CD1c-positive myeloid dendritic cell (primary cell): ENCODE measurements around the gene RAB21.
"Not testable (repeated sequence)": the region's sequence is repeated elsewhere in the genome, so short reads cannot be mapped to it uniquely, and the experiment has no call there.

Experiments used
- DNase-seq: peaks from one replicate; pipeline ENCODE4 v3.0.0-alpha.2; 2016; ENCODE audit errors: extremely low spot score

RAB21 gene

DNA sequence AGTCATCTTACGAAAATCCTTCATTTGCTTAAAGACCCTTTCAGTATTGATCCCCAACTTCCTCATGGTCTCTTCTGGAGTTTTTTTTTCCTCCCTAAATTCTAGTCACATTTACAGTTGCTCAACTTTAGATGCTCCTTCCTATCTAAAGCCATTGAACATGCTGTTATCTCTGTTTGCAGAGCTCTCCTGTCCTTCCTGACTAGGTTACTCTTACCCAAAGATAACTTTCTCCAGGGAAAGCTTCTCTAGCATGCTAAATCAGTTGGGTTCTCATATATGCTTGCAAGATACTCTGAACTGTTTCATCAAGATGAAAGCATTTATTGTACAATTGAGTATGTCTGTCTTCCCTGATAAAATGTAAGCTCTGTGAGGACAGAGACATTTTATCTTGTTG is 1.8 kb upstream of the RAB21 start:
- no peak for DNase-seq

DNA sequence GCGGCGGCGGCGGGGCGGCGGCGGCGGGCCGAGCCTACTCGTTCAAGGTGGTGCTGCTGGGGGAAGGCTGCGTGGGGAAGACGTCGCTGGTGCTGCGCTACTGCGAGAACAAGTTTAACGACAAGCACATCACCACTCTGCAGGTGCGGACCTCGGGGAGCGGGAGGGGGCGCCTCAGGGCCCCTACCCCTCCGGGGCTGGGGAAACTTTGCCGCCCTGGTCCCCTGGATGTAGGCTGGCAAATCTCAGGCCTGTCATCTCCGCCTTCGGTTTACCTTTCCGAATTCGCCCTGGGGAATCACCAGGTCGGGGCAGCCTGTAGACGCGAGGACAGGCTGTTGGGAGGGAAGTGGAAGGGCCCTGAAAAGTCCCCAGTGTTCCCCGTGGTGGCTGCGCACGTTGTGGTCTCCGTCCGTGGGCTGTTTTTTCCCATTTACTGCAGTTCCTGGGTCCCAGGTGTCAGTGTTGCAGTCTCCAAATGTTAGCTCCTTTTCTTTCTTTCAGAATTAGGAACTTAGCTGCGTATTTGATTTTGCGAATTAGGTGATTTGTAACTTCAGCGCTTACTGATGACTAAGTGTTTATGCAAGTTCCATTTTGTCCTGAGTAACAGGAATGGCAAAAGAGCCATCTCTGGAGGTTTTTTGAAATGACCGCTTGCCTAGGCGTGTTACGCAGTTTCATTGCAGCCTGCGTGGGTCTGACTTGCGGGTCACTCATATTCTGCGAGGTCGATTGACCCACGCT is 656 bp downstream of the RAB21 start:
- peak; percentile 85 for DNase-seq

DNA sequence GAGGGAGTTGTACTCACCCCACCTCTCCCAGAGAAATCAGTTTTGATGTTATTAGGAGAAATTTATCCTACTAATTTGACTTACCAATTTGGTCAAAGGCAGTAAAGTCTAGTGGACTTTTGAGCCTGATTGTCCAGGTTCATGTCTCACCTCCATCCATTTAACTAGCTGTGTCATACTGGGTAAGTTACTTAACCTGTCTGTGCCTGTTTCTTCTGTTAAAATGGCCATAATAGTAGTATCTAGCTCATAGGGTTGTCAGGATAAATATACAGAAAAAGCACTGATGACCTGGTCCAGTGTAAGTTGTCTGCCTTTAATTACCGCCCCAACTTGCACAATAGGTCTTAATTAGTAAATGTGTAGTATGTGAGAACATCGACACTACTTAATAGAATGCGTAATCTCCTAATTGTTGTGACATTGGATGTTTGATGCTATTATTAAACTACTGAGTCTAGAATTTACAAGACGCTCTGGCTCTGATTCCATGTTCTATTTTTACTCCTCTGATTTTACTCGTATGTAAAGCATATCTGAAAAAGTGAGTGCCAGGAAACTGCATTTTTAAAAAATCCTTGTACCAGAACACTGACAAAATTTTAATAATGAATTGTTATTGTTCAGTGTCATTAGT is 1.5 kb downstream of the RAB21 start:
- no peak for DNase-seq

DNA sequence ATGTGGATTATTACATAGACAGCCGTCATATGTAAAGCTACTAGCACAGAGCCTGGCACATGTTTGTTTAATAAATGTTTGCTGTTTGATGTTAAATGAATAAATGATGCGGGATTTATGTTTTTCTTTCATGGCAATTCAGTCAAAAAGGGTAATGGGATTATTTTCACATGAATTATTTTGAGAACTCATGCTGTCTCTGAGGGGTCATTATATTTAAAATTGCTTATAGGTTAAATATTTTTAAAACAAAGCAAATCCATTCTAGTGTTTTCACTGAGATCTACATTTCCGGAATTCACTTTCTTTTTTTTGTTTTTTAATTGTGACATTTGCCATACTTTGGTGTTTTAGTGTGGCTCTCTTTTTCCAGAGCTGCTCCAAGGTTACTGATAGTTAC is 5.3 kb downstream of the RAB21 start:
- DNase-seq, result no peak

DNA sequence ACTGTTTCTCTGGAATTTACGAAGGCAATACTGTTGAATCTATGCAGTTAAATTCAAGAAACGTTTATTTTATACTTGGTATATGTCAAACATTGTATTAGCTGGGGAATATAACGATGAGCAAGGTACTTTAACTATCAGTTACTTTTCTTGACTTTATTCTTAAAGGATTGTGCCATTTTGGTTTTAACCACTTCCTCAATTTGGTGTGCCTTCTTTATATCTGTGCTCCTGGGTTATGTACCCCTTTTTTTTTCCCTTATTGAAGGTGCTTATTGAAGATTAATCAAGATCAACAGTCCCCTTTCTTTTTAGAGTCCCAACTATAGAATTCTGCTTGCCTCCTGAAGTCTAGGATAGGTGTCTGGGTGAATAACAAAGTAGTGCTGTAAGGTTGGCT is 5.8 kb downstream of the RAB21 start:
- DNase-seq, result no peak

DNA sequence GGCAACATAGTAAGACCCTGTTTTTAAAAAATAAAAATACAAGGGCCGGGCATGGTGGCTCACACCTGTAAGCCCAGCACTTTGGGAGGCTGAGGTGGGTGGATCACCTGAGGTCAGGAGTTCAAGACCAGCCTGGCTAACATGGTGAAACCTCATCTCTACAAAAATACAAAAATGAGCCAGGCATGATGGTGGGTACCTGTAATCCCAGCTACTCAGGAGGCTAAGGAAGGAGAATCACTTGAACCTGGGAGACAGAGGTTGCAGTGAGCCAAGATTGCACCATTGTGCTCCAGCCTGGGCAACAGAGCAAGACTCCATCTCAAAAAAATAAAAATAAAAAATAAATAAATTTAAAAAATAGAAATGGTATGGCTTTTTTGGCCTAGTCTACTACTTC is 6.7 kb downstream of the RAB21 start:
- DNase-seq, result not testable (repeated sequence)

DNA sequence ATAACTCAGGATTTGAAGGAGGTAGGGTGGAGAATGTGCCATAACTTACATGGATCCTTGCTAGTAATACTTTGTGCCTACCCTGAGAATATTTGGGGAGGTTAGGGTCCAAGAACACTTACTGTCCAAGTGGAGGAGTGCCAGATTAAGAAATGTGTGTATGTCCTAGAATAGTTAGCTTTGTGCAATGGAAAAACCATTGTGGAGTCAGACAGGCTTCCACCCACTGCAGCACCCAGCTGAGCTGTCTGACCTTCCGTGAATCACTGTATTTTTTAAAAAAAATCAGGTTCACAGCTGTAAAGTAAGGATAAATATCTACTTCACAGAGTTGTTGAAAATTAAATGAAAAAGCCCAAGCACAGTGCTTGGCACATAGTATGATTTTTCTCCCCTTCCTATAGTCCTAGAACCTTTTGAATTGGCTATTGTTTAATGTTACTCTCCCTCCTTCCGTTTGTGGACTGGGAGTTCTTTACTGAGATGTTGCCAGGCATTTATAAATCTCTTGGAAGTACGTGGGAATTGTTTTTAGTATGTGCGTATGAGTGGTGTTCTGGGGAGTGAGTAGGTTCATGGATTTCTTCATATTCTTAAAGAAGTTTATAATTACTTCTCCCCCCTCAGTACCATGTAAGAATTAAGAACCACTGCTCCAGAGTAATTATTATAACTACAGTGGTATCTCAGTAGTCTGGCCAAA is 9.2 kb downstream of the RAB21 start:
- no peak for DNase-seq

DNA sequence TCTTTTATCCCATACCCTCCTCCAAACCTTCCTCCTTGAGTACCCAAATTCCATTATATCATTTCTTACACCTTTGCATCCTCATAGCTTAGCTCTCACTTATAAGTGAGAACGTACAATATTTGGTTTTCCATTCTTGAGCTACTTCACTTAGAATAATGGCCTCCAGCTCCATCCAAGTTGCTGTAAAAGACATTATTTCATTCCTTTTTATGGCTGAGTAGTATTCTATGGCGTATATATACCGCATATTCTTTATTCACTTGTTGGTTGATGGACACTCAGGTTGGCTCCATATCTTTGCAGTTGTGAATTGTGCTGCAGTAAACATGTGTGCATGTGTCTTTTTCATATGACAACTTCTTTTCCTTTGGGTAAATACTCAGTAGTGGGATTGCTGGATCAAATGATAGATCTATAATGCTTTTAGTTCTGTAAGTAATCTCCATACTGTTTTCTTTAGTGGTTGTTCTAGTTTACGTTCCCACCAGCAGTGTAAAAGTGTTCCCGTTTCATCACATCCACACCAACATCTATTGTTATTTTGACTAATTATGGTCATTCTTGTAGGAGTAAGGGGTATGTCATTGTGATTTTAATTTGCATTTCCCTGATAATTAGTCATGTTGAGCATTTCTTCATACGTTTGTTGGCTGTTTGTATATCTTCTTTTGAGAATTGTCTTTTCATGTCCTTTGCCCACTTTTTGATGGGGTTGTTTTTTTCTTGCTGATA is 10.1 kb downstream of the RAB21 start:
- DNase-seq, result no peak

DNA sequence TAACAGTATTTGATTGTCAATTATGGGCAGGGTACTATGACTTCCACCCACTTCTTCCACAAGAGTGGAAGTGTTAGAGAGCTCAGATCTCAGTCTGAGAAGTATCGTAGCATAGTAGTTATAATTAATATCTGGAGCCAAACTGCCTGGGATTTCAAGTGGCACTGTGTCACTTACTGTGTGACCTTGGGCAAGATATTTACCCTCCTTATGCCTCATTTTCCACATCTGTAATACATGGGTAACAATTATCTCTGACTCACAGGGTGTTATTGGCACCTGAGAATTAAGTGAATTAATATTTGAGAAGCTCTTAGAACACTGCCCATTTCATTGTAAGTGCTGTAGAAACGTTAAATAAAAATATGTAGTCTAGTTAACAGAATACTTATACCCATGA is 11.5 kb downstream of the RAB21 start:
- DNase-seq, result no peak

DNA sequence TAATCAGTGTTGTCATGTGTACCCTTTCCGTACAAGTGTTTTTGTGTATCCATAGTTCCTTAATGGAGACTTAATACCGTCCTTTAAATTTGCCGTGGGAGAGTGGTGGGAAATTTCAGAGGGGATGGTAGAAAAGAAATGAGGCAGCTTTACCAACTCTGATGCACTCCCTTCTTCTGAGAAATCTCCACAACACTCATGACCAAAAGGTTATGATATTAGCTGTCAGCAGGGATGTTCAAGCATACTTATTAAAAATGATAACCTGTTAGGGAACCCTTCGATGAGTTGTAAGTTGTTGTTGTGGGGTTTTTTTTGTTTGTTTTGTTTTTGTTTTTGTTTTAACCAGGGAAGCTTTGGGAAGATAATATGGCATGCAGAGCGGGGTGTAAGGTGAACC is 12.5 kb downstream of the RAB21 start:
- DNase-seq, result no peak

DNA sequence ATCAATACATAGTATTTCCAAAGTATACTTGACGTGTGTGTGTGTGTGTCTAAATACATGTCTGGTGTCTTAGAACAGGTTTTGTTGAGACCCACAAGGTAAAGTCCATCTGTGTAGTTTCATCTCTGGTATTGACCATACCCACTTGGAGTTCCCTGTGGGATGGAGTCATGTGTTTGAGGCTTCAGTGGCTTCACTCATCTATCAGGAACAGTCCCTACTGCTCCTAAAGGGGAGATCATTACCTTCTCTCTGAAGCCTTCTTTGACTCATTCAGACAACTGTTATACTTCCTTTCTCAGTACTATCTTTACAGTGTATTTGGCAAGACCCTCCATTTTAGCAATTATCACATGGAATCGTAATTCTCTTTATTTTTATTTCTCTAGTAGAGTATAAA is 14.2 kb downstream of the RAB21 start:
- DNase-seq, result no peak

DNA sequence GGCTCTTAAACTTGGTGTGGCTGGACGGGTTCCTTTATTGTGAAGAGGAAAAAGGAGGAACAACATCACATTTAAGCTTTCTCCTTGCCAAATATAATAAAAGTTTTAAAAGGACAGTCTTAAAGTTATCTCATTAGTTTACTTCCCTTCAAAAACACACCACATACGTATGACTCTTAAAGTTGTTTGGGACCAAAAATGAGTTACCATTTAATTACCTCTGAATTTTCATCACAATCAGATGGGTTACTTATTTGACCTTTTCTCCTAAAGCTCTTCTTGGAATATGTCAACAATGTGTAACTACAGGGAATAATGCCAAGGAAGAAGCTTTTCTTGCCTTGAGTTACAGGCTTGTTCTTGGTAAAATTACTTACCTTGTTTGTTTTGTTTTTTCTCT is 16.4 kb downstream of the RAB21 start:
- no peak for DNase-seq

DNA sequence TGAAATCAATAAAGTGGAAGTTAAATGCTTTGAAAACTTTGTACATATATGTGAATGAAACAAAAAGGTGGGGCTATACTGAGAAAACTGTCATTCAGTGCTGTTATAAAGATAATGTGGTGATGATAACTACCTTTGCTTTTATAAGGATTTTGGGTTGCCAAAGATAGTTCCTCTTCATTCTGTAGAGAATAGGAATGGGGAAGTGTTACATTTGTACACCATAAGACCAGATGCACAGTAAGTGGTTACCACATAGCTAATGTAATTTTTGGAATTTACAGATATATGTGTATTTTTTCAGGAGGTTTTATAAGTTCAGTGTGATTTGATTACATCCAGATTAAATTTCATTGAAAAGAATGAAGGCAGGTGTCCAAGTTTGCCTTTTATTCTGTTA is 18.1 kb downstream of the RAB21 start:
- DNase-seq, result peak; percentile 39

DNA sequence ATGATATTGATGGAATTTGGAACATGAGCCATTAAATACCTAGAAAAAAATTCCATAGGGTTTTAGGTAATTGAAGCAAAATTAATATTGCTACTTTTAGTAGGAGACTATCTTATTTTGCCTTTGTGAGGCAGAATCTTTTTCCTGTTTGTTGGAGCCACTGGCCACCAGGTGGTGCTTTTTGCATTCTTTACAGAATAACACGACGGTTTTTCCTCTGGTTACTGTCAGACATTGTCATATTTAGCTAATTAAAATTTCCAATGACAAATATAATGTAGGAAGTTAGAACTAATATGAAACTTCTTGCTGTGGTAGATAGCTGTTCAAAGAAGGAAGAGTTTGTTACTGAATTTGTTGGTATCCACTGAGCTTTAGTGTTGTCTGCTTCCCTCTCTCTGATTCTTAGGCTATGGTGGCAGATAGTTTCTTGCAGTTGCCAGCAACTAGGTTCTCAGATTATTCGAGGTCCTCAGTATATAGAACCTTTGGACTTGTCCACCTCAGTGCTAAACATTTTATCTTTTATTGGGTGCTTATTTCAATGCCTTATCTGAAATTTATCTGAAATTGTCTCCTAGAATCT is 25.7 kb downstream of the RAB21 start:
- DNase-seq, result peak; percentile 67

DNA sequence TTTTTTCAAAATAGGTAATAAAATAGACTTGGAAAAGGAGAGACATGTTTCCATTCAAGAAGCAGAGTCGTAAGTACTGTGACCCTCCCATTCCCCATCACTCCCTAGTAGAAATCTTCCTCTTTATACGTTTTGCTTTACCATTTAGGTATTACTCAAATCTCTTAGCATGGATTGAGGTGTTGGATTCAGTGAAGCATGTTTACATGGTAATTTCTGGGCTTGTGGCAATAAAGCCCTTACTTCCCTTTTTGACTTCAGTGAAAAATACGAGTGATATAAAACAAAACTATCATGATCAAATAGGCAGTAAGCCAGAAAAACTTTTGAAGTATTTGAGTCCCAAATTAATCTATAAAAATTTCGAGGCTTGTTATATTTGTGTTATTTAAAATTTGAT is 27.4 kb downstream of the RAB21 start:
- peak; percentile 54 for DNase-seq

DNA sequence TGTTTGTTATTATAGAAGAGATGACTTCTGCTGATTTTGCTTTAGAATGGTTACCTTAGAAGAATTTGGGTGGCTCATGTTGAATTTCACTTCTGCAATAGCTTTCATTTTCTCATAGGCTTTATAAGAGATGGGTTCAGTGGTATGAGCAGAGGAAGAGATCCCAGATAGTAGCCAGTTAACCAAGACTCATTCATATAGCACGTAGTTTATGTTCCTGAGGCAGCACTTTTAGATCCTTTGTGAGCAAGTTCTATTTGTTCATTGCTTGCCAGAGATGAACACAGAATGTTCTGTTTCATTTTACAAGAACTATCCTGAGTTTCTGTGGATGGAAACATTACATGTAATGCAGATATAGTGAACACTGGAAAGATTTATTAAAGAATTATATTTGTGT is 32.2 kb downstream of the RAB21 start:
- DNase-seq, result peak; percentile 10

DNA sequence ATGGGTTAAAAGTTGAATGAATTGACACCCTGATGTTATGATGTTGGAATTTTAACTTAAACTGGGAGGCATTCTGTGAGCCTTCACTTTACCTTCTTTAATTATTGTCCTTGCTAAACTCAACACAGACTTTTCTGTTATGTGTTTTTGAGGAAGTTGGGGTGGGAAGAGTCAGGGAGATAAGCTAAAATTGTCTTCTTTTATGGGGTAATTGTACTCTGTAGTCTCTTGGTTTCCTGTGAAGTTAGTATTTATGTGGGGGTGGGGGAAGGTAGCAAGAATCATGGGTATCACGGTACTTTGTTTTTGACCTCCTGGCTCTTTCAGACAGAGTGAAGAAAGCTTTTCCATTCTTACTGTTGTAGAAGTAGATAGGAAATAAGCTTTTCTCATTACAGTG is 32.9 kb downstream of the RAB21 start:
- peak; percentile 30 for DNase-seq

DNA sequence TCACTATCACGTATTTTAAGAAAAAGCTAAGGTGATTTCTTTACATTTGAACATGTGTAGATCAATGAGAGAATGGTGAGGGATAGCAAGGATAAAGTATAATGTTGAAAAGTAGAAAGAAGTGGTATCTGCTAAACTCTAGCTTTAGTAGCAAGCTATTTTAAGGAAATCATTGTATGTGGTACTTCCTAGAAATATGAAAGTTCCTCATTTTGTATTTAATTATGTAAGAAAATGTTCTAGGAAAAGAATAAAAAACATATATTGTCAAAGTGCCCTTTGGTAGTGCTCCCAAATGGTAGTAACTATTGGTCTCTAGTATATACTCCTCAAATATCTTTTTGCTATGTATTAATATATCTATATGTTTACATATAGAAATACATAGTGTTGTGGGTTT is 35.7 kb downstream of the RAB21 start:
- DNase-seq, result peak; percentile 48

DNA sequence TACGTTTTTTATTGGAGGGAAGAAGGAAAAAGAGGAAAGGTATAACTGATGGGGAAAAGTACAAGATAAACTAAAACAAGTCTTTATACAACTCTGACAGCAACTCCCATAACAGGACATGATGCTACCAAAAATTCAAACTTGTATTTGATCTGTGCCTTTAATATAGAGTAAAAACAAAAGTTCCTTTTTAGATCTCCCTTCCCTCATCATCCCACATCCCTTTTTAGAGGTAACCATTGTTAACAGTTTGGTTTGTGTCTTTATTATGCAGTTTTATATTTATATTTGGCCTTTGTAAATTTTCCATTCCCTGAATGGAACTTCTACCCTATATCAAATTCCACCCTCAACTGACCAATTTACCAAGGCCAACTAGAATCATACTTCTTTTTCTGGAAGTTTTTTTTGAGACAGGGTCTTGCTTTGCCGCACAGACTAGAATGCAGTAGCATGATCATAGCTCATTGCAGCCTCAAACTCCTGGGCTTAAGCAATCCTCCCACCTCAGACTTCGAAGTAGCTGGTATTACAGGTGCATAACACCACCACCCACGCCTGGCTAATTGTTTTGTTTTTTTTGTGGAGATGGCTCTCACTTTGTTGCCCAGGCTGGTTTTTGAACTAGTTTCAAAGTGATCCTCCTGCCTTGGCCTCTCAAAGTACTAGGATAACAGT is 36.9 kb downstream of the RAB21 start:
- DNase-seq, result no peak

DNA sequence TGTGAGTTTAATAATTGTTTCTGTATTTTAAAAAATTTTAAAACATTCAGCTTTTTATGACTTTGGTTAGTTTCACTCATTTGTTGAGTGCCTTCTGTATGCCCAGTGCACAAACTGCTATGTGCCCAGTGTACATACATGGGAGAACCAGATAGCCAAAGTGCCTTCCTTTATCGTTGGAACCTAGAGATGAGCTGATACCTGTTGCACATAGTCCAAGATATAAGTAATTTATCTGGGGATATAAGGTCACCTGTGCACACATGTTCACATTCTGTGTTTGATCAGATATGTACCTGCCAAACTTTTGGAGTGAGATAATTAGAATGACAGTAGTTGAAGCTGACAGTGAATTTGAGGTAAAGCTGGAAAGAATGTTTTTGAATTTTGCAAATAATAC is 37.9 kb downstream of the RAB21 start:
- no peak for DNase-seq

DNA sequence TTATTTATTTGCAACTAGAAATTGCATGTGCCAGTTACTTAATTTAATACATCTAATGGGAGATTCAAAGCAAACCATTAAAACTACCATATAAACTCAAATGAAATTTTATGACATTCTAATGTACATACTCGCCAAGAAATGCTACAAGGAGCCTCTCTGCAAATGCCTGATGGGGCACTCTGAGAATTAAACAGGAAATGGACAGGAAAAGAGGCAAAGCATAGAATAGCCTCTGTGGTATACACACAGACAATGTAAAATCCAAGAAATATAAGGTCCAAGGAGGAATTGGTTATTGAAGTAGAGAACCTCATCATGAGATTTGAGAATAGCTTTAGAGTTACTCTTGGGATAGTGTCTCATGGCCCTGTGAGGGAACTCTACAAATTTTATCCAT is 41.2 kb downstream of the RAB21 start:
- DNase-seq, result no peak

DNA sequence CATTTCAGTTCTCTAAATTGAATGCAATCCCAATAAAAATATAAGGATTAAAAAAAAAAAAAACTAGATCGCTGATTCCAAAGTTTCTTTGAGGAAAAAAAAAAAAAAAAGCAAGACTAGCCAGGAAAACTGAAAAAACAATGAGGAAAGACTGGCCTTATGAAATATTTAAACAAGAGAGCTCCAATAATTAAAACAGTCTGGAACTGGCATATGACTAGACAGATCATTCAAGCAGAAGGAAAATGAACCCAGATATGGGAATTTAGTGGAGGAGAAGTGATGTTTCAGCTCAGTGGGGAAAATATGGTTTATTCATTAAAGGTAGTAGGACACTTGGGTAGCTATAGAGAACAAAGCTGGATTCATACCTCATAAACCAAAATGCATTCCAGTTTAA is 42.9 kb downstream of the RAB21 start:
- DNase-seq, result no peak
